H9 (cell line): ENCODE measurements around the gene NCOA6. TPM values are rescaled to one million over a fixed set of nuclear protein-coding genes. Genes with fewer than 3 reads are reported as not detected.

ENCODE experiments used
- DNase-seq: peaks from one replicate; pipeline ENCODE4 v3.0.0-alpha.2; 2017
- H2AFZ ChIP-seq: one replicate; pipeline ENCODE4 v1.6.1; 2013; ENCODE audit warnings: mild to moderate bottlenecking, low read length, control low read depth, moderate library complexity
- H2AK5ac ChIP-seq: 2 replicates; pipeline ENCODE4 v1.6.1; 2013; ENCODE audit warnings: low read length, control low read depth, mixed read lengths; ENCODE audit not compliant: insufficient read length
- H2BK120ac ChIP-seq: one replicate; pipeline ENCODE4 v1.6.1; 2013; ENCODE audit warnings: low read depth, mild to moderate bottlenecking, low read length, control low read depth, inconsistent platforms; ENCODE audit not compliant: poor library complexity, severe bottlenecking
- H2BK12ac ChIP-seq: 2 replicates; pipeline ENCODE4 v1.6.1; 2013; ENCODE audit warnings: low read length, control low read depth, mixed read lengths, low read depth; ENCODE audit not compliant: insufficient read length
- H2BK15ac ChIP-seq: 2 replicates; pipeline ENCODE4 v1.6.1; 2013; ENCODE audit warnings: low read depth, low read length, control low read depth
- H2BK20ac ChIP-seq: one replicate; pipeline ENCODE4 v1.6.1; 2013; ENCODE audit warnings: low read depth, mild to moderate bottlenecking, low read length, control low read depth, inconsistent platforms; ENCODE audit not compliant: poor library complexity, severe bottlenecking
- H2BK5ac ChIP-seq: 2 replicates; pipeline ENCODE4 v1.6.1; 2013; ENCODE audit warnings: low read length, control low read depth, mixed read lengths; ENCODE audit not compliant: insufficient read length
- H3K14ac ChIP-seq: 2 replicates; pipeline ENCODE4 v1.6.1; 2013; ENCODE audit warnings: low read length, control low read depth; ENCODE audit not compliant: insufficient read depth
- H3K18ac ChIP-seq: 2 replicates; pipeline ENCODE4 v1.6.1; 2013; ENCODE audit warnings: low read depth, mild to moderate bottlenecking, mixed read lengths, low read length, control low read depth; ENCODE audit not compliant: insufficient read length
- H3K23ac ChIP-seq: 2 replicates; pipeline ENCODE4 v1.6.1; 2013; ENCODE audit warnings: low read length, control low read depth, mixed read lengths, low read depth; ENCODE audit not compliant: insufficient read length
- H3K23me2 ChIP-seq: 2 replicates; pipeline ENCODE4 v1.6.1; 2013; ENCODE audit warnings: low read depth, mild to moderate bottlenecking, mixed read lengths, low read length, control low read depth; ENCODE audit not compliant: insufficient read length, poor library complexity, severe bottlenecking
- H3K27ac ChIP-seq: 2 replicates; pipeline ENCODE4 v1.5.1; 2013; ENCODE audit warnings: low read length, control low read depth, mixed read lengths, low read depth; ENCODE audit not compliant: insufficient read length
- H3K27me3 ChIP-seq: 2 replicates; pipeline ENCODE4 v1.6.1; 2013; ENCODE audit warnings: low read length, control low read depth, inconsistent platforms; ENCODE audit not compliant: insufficient read depth
- H3K4ac ChIP-seq: 2 replicates; pipeline ENCODE4 v1.6.1; 2013; ENCODE audit warnings: low read depth, mild to moderate bottlenecking, control low read depth, inconsistent platforms, low read length, moderate library complexity
- H3K4me1 ChIP-seq: 2 replicates; pipeline ENCODE4 v1.6.1; 2013; ENCODE audit warnings: low read length, control low read depth, inconsistent platforms; ENCODE audit not compliant: insufficient read depth
- H3K4me2 ChIP-seq: 2 replicates; pipeline ENCODE4 v1.6.1; 2013; ENCODE audit warnings: low read length, control low read depth, mixed read lengths; ENCODE audit not compliant: insufficient read length, insufficient read depth
- H3K56ac ChIP-seq: 2 replicates; pipeline ENCODE4 v1.6.1; 2013; ENCODE audit warnings: low read depth, mild to moderate bottlenecking, mixed read lengths, low read length, control low read depth; ENCODE audit not compliant: insufficient read length
- H3K79me1 ChIP-seq: 2 replicates; pipeline ENCODE4 v1.6.1; 2013; ENCODE audit warnings: low read depth, mild to moderate bottlenecking, moderate library complexity, low read length, control low read depth, inconsistent platforms; ENCODE audit not compliant: insufficient read depth, poor library complexity, severe bottlenecking
- H3K79me2 ChIP-seq: 2 replicates; pipeline ENCODE4 v1.6.1; 2013; ENCODE audit warnings: low read length, control low read depth, inconsistent platforms; ENCODE audit not compliant: insufficient read depth
- H3K9ac ChIP-seq: 2 replicates; pipeline ENCODE4 v1.6.1; 2013; ENCODE audit warnings: low read length, control low read depth, mixed read lengths; ENCODE audit not compliant: insufficient read length; ENCODE audit errors: extremely low read depth
- H3K9me3 ChIP-seq: one replicate; pipeline ENCODE4 v1.6.1; 2013; ENCODE audit warnings: low read depth, low read length, inconsistent platforms; ENCODE audit not compliant: control insufficient read depth
- H3T11ph ChIP-seq: one replicate; pipeline ENCODE4 v1.6.1; 2013; ENCODE audit warnings: mild to moderate bottlenecking, low read length, control low read depth, inconsistent platforms
- H4K20me1 ChIP-seq: one replicate; pipeline ENCODE4 v1.6.1; 2013; ENCODE audit not compliant: control insufficient read depth, insufficient read length, insufficient read depth
- H4K5ac ChIP-seq: 2 replicates; pipeline ENCODE4 v1.6.1; 2013; ENCODE audit warnings: low read depth, mild to moderate bottlenecking, mixed read lengths, low read length, control low read depth; ENCODE audit not compliant: insufficient read length
- H4K8ac ChIP-seq: replicated peaks from 2 replicates; pipeline ENCODE4 v1.6.1; 2013; ENCODE audit warnings: low read length, control low read depth, mixed read lengths, low read depth; ENCODE audit not compliant: insufficient read length
- H4K91ac ChIP-seq: 2 replicates; pipeline ENCODE4 v1.6.1; 2013; ENCODE audit warnings: low read depth, mild to moderate bottlenecking, moderate library complexity, mixed read lengths, low read length, control low read depth; ENCODE audit not compliant: insufficient read length
- H3K27ac Mint-ChIP-seq, 3 experiments: 2 replicates in 2 of 3; 3 replicates in 1 of 3; pipeline ENCODE4 v1.8.0; 2020 to 2021; ENCODE audit warnings: mixed read lengths in 3 of 3, mild to moderate bottlenecking in 1 of 3, moderate library complexity in 1 of 3
- H3K27me3 Mint-ChIP-seq: 2 replicates; pipeline ENCODE4 v1.8.0; 2021; ENCODE audit warnings: low read depth, mild to moderate bottlenecking, moderate library complexity, mixed read lengths
- H3K36me3 Mint-ChIP-seq, 3 experiments: 2 replicates in 2 of 3; 3 replicates in 1 of 3; pipeline ENCODE4 v1.8.0; 2020 to 2021; ENCODE audit warnings: low read depth in 3 of 3, mixed read lengths in 3 of 3; ENCODE audit not compliant: insufficient read depth in 1 of 3
- H3K4me1 Mint-ChIP-seq, 2 experiments: 2 replicates each; pipeline ENCODE4 v1.8.0; 2020; ENCODE audit warnings: mixed read lengths in 2 of 2
- H3K4me3 Mint-ChIP-seq, 2 experiments: 2 replicates in 1 of 2; 3 replicates in 1 of 2; pipeline ENCODE4 v1.8.0; 2020 to 2021; ENCODE audit warnings: mild to moderate bottlenecking in 2 of 2, mixed read lengths in 2 of 2, moderate library complexity in 1 of 2
- H3K9me3 Mint-ChIP-seq, 2 experiments: 2 replicates in 1 of 2; 3 replicates in 1 of 2; pipeline ENCODE4 v1.8.0; 2020; ENCODE audit warnings: mild to moderate bottlenecking in 2 of 2, mixed read lengths in 2 of 2, moderate library complexity in 1 of 2
- WGBS: extraction: QIAGEN DNeasy Blood & Tissue Kit; methylation state at CpG from one replicate; pipeline ENCODE4 v1.1.7; 2013; ENCODE audit warnings: missing lambda C conversion rate, low lambda C conversion rate, mixed read lengths; ENCODE audit not compliant: insufficient read length; ENCODE audit errors: extremely low coverage; 5-methylcytosine and 5-hydroxymethylcytosine counted together
- total RNA-seq: library from RNA; stranded (reverse); gene quantifications from 2 replicates; pipeline ENCODE4 v1.2.1, GENCODE V29; 2021
- TF ChIP-seq, protein P1 (sequence below): fragments of 200-600 bp; sonication (generic); conservative IDR thresholded peaks from 3 replicates; pipeline ENCODE4 v1.8.0; 2021; ENCODE audit warnings: antibody characterized with exemption, mild to moderate bottlenecking

Gene NCOA6
- total RNA-seq, 1 experiment from 2014 or later, result 23.9 TPM

DNA sequence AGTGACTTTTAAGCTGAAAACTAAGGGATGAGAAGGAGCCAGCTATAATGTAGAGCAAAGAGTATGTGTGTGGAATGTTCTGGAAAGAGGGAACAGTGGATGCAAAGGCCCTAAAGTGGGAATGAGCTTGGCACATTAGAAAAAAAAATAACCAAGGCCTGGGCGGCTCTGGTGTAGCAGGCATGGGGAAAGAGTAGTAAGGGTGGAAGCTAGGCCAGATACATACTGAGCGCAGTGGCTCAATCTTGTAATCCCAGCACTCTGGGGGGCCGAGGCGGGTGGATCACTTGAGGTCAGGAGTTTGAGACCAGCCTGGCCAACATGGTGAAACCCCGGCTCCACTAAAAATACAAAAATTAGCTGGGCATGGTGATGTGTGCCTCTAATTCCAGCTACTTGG is 38.8 kb upstream of the NCOA6 start:
- Histone ChIP-seq H2BK15ac (no peak overlapping the region), H3K4ac (no peak overlapping the region), H2BK12ac (no peak overlapping the region), H3K27ac (no peak overlapping the region), H4K20me1 (no peaks in the 10 kb centered on the region), H3K79me2 (no peaks in the 10 kb centered on the region), H3K9me3 (no peaks in the 10 kb centered on the region), H2BK5ac (no peak overlapping the region), H3K23me2 (no peaks in the 10 kb centered on the region), H4K8ac (no peak overlapping the region), H2AK5ac (no peak overlapping the region), H4K5ac (no peak overlapping the region), H2AFZ (no peak overlapping the region), H3K56ac (no peak overlapping the region), H3T11ph (no peak overlapping the region), H3K23ac (no peak overlapping the region), H3K4me1 (no peaks in the 10 kb centered on the region), H2BK20ac (no peak overlapping the region), H3K27me3 (no peaks in the 10 kb centered on the region), H3K79me1 (no peaks in the 10 kb centered on the region), H3K14ac (no peak overlapping the region), H2BK120ac (no peak overlapping the region), H3K9ac (no peak overlapping the region), H3K4me2 (no peak overlapping the region), H3K18ac (no peak overlapping the region), H4K91ac (no peak overlapping the region)
- Mint-ChIP-seq H3K4me3 (no peak overlapping the region), H3K27ac (peak overlapping the region; percentile 4 to 37 (median 8); a peak in 3 of 7 replicates), H3K9me3 (no peaks in the 10 kb centered on the region), H3K36me3 (peaks cover 5 to 38% (median 11%) of the 10 kb centered on the region in 3 experiments; a peak in 6 of 7 replicates), H3K27me3 (no peaks in the 10 kb centered on the region), H3K4me1 (peaks cover 8% of the 10 kb centered on the region in 2 experiments)
- TF ChIP-seq, protein P1, sequence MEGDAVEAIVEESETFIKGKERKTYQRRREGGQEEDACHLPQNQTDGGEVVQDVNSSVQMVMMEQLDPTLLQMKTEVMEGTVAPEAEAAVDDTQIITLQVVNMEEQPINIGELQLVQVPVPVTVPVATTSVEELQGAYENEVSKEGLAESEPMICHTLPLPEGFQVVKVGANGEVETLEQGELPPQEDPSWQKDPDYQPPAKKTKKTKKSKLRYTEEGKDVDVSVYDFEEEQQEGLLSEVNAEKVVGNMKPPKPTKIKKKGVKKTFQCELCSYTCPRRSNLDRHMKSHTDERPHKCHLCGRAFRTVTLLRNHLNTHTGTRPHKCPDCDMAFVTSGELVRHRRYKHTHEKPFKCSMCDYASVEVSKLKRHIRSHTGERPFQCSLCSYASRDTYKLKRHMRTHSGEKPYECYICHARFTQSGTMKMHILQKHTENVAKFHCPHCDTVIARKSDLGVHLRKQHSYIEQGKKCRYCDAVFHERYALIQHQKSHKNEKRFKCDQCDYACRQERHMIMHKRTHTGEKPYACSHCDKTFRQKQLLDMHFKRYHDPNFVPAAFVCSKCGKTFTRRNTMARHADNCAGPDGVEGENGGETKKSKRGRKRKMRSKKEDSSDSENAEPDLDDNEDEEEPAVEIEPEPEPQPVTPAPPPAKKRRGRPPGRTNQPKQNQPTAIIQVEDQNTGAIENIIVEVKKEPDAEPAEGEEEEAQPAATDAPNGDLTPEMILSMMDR, result no peak
- WGBS, result no CpG with 5 or more reads among the region's 5 CpGs
- no peak for DNase-seq
